Measurements from ENCODE around the gene MTO1. TPM values are rescaled to one million over a fixed set of nuclear protein-coding genes. Genes with fewer than 3 reads are reported as not detected.
"Not testable (repeated sequence)": the region's sequence is repeated elsewhere in the genome, so short reads cannot be mapped to it uniquely, and the experiment has no call there.

MTO1 gene
- total RNA-seq, 2 experiments from 2014 or later: 65.4 to 70.4 TPM

GRCh38 chr6:73508776-73509175 lies 47.2 kb downstream of the MTO1 start:
- DNase-seq: no peak
- peaks cover 4% of the 10 kb centered on the region for H3K4me1 Mint-ChIP-seq
- ATAC-seq (ENCODE audit: low read depth): no peak
- H3K4me3 Mint-ChIP-seq: no peak overlapping the region
- no peaks in the 10 kb centered on the region for H3K27me3 Mint-ChIP-seq
- H3K36me3 Mint-ChIP-seq: peaks cover 14% of the 10 kb centered on the region
- POLR2A ChIA-PET: interaction anchor here (1.4 kb wide), 1 partner anchor 9 kb away, joined by 3 read pairs; no protein-coding TSS in a partner anchor
- H3K9me3 Mint-ChIP-seq: no peaks in the 10 kb centered on the region
- no peak overlapping the region for H3K27ac Mint-ChIP-seq

DNA sequence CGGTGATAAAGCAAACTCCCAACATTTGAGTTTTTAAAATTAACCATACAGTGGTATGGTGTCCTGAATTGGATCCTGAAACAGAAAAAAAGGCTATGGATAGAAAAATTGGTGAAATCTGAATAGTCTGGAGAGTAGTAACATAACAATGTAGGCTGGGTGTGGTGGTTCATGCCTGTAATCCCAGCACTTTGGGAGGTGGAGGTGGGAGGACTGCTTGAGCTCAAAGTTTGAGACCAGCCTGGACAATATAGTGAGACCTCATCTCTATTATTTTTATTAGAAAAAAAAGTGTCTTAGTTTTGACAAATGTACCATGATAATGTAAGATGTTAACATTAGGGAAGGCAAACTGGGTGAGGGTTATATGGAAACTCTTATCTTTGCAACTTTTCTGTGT lies 48.3 kb downstream of the MTO1 start:
- DNase-seq: no peak
- Mint-ChIP-seq H3K36me3 (peaks cover 8% of the 10 kb centered on the region), H3K27ac (no peak overlapping the region), H3K4me1 (peaks cover 5% of the 10 kb centered on the region), H3K9me3 (no peaks in the 10 kb centered on the region), H3K27me3 (no peaks in the 10 kb centered on the region), H3K4me3 (no peak overlapping the region)
- POLR2A ChIA-PET: interaction anchor here (1.4 kb wide), 1 partner anchor 10 kb away, joined by 3 read pairs; no protein-coding TSS in a partner anchor
- ATAC-seq (ENCODE audit: low read depth): no peak

DNA sequence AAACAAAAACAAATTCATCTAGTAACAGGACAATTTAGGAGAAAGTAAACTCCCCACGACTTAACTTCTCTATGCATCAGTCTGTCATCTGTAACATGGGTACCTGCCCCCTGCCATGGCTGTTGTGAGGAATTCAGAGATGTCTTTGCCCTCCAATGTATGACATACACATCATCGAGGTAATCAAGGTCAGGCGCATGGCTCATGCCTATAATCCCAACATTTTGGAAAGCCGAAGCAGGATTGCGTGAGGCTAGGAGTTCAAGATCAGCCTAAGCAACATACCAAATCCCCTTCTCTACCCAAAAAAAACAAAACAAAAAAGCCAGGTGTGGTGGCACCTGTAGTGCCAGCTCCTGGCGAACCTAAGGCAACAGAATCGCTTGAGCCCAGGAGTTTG lies 50.3 kb downstream of the MTO1 start:
- DNase-seq: no peak
- no peaks in the 10 kb centered on the region for H3K27me3 Mint-ChIP-seq
- H3K27ac Mint-ChIP-seq: no peak overlapping the region
- no peaks in the 10 kb centered on the region for H3K9me3 Mint-ChIP-seq
- H3K4me1 Mint-ChIP-seq: peaks cover 23% of the 10 kb centered on the region
- H3K4me3 Mint-ChIP-seq: no peak overlapping the region
- H3K36me3 Mint-ChIP-seq: peaks cover 19% of the 10 kb centered on the region
- POLR2A ChIA-PET: no interaction called here
- ATAC-seq (ENCODE audit: low read depth): no peak

DNA sequence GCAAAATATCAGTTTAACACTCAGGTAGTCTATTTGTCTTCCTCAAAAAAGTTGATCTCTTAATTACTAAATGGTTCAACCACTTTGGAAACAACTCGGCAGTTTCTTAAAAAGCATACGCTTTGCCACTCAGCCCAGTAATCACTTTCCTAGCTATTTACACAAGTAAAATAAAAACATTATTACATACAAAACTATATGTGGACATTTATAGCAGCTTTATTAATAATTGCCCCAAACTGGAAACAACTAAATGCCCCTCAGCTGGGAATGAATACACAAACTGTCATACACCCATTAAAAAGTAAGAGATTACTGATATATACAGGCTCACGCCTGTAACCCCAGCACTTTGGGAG lies 51.9 kb downstream of the MTO1 start:
- POLR2A ChIA-PET: interaction anchor here (0.8 to 3.4 kb wide), 11 partner anchors 13 to 141 kb away, joined by 3 to 24 read pairs (median 4); partner anchors contain the start of genes CGAS and SLC17A5
- no peak overlapping the region for H3K27ac Mint-ChIP-seq
- no peak for ATAC-seq (ENCODE audit: low read depth)
- H3K27me3 Mint-ChIP-seq: no peaks in the 10 kb centered on the region
- H3K4me1 Mint-ChIP-seq: peaks cover 30% of the 10 kb centered on the region
- DNase-seq: no peak
- H3K4me3 Mint-ChIP-seq: no peak overlapping the region
- H3K9me3 Mint-ChIP-seq: no peaks in the 10 kb centered on the region
- H3K36me3 Mint-ChIP-seq: peaks cover 30% of the 10 kb centered on the region

DNA sequence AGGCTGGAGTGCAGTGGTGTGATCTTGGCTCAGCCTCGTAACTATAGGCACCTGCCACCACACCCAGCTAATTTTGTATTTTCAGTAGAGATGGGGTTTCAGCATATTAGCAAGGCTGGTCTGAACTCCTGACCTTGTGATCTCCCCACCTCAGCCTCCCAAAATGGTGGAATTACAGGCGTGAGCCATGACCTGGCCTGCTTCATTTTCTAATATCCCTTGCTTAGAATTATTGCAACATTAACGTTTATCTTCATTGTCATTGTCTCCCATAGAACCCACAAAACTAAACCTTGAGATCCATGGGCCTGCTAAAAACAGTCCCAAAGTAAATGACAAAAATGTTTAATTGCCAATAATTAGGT lies 53.2 kb downstream of the MTO1 start:
- H3K4me1 Mint-ChIP-seq: peaks cover 40% of the 10 kb centered on the region
- POLR2A ChIA-PET: interaction anchor here (0.6 to 3.4 kb wide), 7 partner anchors 15 to 139 kb away, joined by 3 to 24 read pairs (median 7); partner anchors contain the start of genes CGAS and SLC17A5
- H3K36me3 Mint-ChIP-seq: peaks cover 40% of the 10 kb centered on the region
- no peaks in the 10 kb centered on the region for H3K27me3 Mint-ChIP-seq
- no peak for DNase-seq
- H3K9me3 Mint-ChIP-seq: no peaks in the 10 kb centered on the region
- no peak for ATAC-seq (ENCODE audit: low read depth)
- H3K4me3 Mint-ChIP-seq: no peak overlapping the region
- peak overlapping the region; percentile 21 for H3K27ac Mint-ChIP-seq

- Mint-ChIP-seq H3K27me3 (no peaks in the 10 kb centered on the region), H3K36me3 (peaks cover 45% of the 10 kb centered on the region), H3K9me3 (no peaks in the 10 kb centered on the region), H3K4me1 (peaks cover 42% of the 10 kb centered on the region), H3K27ac (peak overlapping the region; percentile 35), H3K4me3 (peak overlapping the region; percentile 27)
- POLR2A ChIA-PET: interaction anchor here (0.6 to 3.4 kb wide), 7 partner anchors 9 to 139 kb away, joined by 3 to 24 read pairs (median 11); partner anchors contain the start of gene SLC17A5
- DNase-seq (no peak), ATAC-seq (ENCODE audit: low read depth) (no peak)
Measured at GRCh38 chr6:73515204-73515655, 53.7 kb downstream of the MTO1 start.

- Mint-ChIP-seq H3K4me3 (peak overlapping the region; percentile 69), H3K36me3 (peaks cover 49% of the 10 kb centered on the region), H3K9me3 (no peaks in the 10 kb centered on the region), H3K4me1 (peaks cover 44% of the 10 kb centered on the region), H3K27me3 (no peaks in the 10 kb centered on the region), H3K27ac (peak overlapping the region; percentile 35)
- no peak for ATAC-seq (ENCODE audit: low read depth)
- POLR2A ChIA-PET: interaction anchor here (0.6 to 2.2 kb wide), 7 partner anchors 19 to 136 kb away, joined by 3 to 11 read pairs (median 3); partner anchors contain the start of genes MTO1 and SLC17A5
- DNase-seq: no peak
Measured at GRCh38 chr6:73516514-73517489, 55.3 kb downstream of the MTO1 start.

DNA sequence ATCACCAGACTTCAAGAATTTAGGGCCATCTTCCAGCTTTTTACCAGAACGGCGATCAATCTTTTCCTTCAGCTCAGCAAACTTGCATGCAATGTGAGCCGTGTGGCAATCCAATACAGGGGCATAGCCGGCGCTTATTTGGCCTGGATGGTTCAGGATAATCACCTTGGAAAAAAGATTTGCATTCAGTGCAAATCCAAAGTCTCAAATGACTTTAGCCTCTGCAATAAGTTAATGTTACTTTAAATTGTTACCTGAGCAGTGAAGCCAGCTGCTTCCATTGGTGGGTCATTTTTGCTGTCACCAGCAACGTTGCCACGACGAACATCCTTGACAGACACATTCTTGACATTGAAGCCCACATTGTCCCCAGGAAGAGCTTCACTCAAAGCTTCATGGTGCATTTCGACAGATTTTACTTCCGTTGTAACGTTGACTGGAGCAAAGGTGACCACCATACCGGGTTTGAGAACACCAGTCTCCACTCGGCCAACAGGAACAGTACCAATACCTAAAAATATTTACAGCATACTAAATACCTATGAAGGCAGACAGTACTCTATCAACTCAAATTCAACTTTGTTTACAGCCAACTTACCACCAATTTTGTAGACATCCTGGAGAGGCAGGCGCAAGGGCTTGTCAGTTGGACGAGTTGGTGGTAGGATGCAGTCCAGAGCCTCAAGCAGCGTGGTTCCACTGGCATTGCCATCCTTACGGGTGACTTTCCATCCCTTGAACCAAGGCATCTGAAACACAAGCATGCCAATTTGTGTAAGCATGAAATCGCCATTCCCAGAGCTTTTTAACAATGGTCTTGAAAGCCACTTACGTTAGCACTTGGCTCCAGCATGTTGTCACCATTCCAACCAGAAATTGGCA lies 56.8 kb downstream of the MTO1 start:
- H3K27me3 Mint-ChIP-seq; H3K9me3 Mint-ChIP-seq; ATAC-seq (ENCODE audit: low read depth); DNase-seq: not testable (repeated sequence)
- Mint-ChIP-seq H3K27ac (peak overlapping the region; percentile 95), H3K4me1 (peaks cover 50% of the 10 kb centered on the region), H3K36me3 (peaks cover 49% of the 10 kb centered on the region), H3K4me3 (peak overlapping the region; percentile 94)
- POLR2A ChIA-PET: interaction anchor here (3.8 to 7.9 kb wide), 2 partner anchors 56 to 69 kb away, joined by 41 to 145 read pairs; partner anchors contain the start of gene MTO1

GRCh38 chr6:73518982-73519881 lies 57.7 kb downstream of the MTO1 start:
- DNase-seq; ATAC-seq (ENCODE audit: low read depth); H3K27me3 Mint-ChIP-seq; H3K9me3 Mint-ChIP-seq: not testable (repeated sequence)
- peaks cover 53% of the 10 kb centered on the region for H3K4me1 Mint-ChIP-seq
- H3K27ac Mint-ChIP-seq: peak overlapping the region; percentile 95
- POLR2A ChIA-PET: interaction anchor here (0.8 to 7.9 kb wide), 11 partner anchors 56 to 135 kb away, joined by 3 to 145 read pairs (median 5); partner anchors contain the start of genes CGAS, MTO1 and SLC17A5
- peak overlapping the region; percentile 94 for H3K4me3 Mint-ChIP-seq
- peaks cover 49% of the 10 kb centered on the region for H3K36me3 Mint-ChIP-seq

- POLR2A ChIA-PET: interaction anchor here (0.5 to 7.9 kb wide), 30 partner anchors 10 to 897 kb away, joined by 3 to 145 read pairs (median 4); partner anchors contain the start of genes CGAS, MTO1 and SLC17A5
- peak overlapping the region; percentile 95 for H3K27ac Mint-ChIP-seq
- peak; percentile 23 for ATAC-seq (ENCODE audit: low read depth)
- no peaks in the 10 kb centered on the region for H3K9me3 Mint-ChIP-seq
- DNase-seq: peak; percentile 83
- H3K36me3 Mint-ChIP-seq: peaks cover 43% of the 10 kb centered on the region
- peak overlapping the region; percentile 94 for H3K4me3 Mint-ChIP-seq
- no peaks in the 10 kb centered on the region for H3K27me3 Mint-ChIP-seq
- H3K4me1 Mint-ChIP-seq: peaks cover 52% of the 10 kb centered on the region
Measured at GRCh38 chr6:73519926-73520687, 58.6 kb downstream of the MTO1 start.

DNA sequence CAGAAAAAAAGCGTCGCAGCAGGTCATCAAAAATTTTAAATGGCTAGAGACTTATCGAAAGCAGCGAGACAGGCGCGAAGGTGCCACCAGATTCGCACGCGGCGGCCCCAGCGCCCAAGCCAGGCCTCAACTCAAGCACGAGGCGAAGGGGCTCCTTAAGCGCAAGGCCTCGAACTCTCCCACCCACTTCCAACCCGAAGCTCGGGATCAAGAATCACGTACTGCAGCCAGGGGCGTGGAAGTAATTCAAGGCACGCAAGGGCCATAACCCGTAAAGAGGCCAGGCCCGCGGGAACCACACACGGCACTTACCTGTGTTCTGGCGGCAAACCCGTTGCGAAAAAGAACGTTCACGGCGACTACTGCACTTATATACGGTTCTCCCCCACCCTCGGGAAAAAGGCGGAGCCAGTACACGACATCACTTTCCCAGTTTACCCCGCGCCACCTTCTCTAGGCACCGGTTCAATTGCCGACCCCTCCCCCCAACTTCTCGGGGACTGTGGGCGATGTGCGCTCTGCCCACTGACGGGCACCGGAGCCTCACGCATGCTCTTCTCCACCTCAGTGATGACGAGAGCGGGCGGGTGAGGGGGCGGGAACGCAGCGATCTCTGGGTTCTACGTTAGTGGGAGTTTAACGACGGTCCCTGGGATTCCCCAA lies 59.3 kb downstream of the MTO1 start, which contains the start of gene EEF1A1:
Gene EEF1A1 (minus strand): TSS at position 345 of the 663 bp plus-strand sequence. CDS start 1,006 bp downstream, outside the sequence.
- H3K4me1 Mint-ChIP-seq: peaks cover 45% of the 10 kb centered on the region
- peak within 1 kb of the TSS; percentile 94 for H3K4me3 Mint-ChIP-seq

More for the DNA sequence above, 59.3 kb downstream of the MTO1 start, which contains the start of gene EEF1A1:
- peak within 1 kb of the TSS; percentile 95 for H3K27ac Mint-ChIP-seq
- peak; percentile 77 for ATAC-seq (ENCODE audit: low read depth)
- POLR2A ChIA-PET: interaction anchor here (0.7 to 7.9 kb wide), 32 partner anchors 9 to 898 kb away, joined by 3 to 145 read pairs (median 4); partner anchors contain the start of genes CGAS, MTO1 and SLC17A5
- peak; percentile 92 for DNase-seq
- no peaks in the 10 kb centered on the region for H3K9me3 Mint-ChIP-seq
- no peaks in the 10 kb centered on the region for H3K27me3 Mint-ChIP-seq
- H3K36me3 Mint-ChIP-seq: peaks cover 38% of the 10 kb centered on the region

All from activated naive CD8-positive, alpha-beta T cell treated with anti-CD3 and anti-CD28 coated beads, Interleukin-2, amount 10 ng/mL, durations not matched to agents 7 days and 5 days (primary cell).